CD1c-positive myeloid dendritic cell (primary cell): Measurements from ENCODE around the gene RGS3.

Source experiments
- DNase-seq: peaks from one replicate; pipeline ENCODE4 v3.0.0-alpha.2; 2016; ENCODE audit errors: extremely low spot score

Gene RGS3

DNA sequence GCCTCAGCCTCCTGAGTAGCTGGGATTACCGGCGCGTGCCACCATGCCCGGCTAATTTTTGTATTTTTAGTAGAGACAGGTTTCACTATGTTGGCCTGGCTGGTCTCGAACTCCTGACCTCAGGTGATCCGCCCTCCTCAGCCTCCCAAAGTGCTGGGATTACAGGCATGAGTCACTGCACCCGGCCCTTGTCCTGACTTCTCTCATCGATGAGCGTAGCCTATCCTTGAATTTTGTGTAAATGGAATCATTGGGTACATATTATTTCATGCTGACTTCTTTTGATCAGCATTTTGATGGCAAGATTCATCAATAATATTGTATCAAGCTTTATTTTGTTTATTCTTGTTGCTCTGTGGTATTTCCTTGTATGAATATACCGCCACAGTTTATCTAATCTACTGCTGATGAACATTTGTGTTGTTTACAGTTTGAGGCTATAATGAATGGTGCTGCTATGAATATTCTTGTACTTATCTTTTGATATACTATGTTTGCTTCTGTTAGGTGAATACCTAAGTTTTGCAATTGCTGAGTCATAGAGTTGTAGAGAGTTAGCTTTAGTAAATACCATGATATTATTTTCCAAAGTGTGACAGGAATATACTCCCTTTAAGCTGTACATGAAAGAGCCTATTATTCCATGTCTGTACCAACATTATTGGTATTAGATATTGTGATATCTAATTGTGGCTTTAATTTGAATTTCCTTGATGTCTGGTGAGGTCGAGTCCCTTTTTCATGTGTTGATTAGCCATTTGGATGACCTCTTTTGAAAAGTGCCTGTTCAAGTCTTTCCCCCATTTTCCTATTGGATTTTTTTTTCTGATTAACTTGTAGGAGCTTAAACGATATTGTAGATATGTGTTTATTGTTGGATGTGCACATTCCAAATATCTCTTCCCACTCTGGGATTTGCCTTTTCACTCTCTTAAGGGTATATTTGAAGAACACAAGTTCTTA, 107.5 kb downstream of the RGS3 start:
- DNase-seq = no peak

DNA sequence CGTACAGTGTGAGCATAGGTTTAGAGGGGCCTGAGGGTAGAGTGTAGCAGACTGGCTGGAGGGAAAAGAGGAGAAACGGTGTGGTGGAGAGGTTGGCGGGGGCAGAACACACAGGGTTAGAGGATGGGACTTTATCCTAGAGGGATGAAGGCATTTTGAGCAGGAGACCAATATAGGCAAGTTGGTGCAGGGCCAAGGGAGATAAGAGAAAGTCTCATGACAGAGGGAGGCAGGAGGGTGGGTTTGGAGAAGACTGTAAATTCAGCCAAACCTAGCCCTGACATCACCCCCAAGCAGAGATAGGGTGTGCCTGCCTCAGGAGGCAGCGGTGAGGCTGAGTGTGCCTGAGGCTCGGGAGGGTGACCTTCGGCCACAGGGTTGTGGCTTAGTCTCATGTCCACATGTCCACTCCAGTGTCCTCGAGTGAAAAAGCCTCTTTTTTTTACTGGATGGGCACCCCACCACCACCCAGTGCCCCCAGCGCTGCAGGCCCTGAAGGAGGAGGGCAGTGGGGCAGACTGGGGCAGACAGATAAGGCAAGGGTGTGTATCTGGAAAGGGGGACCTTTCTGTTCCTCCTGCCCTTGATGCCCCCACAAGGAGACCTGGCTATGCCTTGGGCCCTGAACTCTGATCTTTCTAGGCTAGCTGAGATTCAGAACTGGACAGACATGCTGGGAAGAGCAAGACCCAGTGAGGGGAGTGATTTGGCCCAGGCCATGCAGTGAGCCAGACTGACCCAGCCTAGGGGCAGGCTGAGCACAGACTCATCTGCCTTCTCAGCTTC, 108.7 kb downstream of the RGS3 start:
- no peak for DNase-seq

DNA sequence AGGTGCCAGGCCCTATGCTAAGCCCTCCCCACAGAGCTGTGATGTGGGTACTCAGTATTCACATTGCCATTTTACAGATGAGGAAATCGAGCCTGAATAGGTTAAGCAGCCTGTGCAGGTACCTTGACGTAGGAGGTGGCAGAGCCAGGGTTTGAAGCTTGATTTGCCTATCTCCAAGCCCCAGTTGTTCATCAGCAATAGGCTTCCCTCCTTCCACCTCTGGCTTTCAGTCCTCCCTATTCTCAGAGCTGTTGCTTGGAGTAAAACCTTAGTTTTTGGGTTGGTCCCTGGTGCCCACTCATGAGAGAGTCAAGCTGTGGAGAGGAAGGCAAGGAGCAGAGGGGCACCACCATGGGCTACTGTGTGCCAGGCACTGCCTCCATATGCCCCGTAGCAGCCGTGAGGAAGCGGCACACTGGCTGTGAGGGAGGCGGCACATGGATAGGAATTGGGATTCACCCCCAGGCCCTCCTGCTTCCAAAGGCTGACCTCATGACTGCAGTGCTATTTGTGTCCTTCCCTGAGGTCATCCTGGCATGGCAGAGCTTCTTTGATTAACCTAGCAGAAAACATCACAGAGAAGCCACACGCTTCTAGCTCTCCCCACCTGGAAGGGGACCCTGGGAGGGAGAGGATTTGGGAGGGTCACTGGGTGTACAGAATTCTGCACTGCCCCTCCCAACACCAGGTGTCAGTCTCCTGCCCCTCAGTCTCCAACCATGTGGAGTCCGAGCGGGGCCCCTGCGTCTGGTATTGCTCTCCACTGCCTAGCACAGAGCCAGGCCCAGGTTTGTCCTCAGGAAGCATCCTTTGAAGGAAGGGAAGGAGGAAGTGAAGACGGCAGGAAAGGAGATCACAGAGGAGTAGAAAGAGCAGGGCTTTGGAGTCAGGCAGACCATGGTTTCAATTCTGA, 109.8 kb downstream of the RGS3 start:
- no peak for DNase-seq

GRCh38 chr9:113573959-113574352, 110.4 kb downstream of the RGS3 start:
- DNase-seq = no peak

GRCh38 chr9:113574441-113575262, 111.1 kb downstream of the RGS3 start:
- no peak for DNase-seq

DNA sequence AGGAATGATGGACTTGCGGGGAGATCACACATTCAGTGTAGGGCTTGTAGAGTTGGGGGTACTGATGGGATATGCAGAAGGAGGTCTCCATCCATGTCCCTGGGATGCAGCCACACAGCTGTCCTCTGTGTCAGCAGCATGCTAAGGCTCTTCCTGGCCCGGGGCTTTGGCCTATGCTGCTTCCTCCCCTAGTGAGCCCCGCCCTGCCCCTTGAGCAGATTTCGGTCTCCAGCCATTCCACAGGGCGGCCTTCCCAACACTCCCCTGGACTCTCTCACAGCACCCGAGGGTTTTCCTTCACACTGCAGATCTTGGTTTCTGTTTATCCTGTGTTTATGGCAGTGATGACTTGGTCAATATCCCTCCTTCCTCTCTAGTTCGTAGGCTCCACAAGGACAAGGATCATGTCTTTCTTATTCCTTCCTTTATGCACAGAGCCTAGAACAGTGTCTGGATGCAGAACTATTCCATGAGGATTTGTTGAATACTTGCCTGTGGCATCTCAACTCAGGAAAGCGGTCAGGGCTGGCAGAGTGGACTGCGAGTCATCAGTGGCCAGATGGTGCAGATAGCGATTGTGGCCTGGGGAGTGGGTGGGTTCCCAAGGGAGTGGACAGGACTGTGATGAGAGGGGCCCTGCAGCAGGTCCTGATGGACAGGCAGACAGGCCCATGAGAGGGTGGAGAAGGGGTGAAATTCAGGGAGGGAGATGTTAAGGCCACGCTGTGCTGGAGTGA, 114.2 kb downstream of the RGS3 start:
- no peak for DNase-seq

DNA sequence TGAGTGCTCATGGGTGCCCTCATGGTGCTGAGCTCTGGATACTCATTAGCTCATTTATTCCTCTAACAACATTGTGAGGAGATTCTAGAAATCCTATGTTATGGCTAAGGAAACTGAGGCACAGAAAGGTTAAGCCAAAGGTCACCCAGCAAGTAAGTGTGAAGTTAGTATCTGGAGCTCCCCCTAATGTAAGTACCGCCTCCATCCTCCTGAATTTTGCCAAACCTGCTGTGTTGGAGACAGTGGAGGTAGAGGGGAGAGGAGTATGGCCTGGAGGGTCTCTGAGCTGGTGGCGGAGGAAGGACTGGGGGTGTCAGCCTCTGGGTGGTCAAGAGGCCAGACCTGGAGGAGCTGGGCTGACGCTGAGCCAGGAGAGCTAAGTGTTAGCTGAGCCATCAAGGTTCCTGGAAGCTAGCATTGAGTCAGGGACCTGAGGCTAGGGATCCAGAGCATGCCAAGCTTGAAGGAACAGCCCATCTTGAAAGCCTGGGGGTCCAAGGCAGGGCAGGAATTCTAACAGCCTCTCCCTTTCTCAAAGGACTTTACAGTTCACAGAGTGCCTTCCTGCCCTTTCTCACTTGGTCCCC, 114.8 kb downstream of the RGS3 start:
- DNase-seq = no peak

DNA sequence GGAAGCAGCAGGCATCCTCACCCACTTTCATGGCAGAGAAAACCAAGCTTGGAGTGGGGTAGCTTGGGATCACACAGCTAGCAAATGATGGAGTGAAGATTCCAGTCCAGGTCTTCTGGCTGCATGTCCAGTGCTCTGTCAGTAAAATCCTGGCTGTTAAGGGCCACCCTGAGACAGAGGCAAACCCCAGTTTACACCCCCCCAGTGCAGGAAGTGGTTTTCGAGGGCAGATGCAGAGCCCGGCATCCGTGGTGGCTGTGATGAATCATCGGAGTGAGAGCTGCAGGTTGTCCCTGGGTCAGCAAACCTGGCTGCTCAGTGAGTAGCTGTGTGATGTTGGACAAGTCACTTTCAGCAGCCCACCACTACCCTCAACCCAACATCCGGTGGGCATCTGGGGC, 115.4 kb downstream of the RGS3 start:
- peak; percentile 75 for DNase-seq

- peak; percentile 82 for DNase-seq
These were observed 115.9 kb downstream of the RGS3 start for GRCh38 chr9:113579283-113580040.

- peak; percentile 94 for DNase-seq
These were observed 116.8 kb downstream of the RGS3 start for GRCh38 chr9:113580041-113580953.

DNA sequence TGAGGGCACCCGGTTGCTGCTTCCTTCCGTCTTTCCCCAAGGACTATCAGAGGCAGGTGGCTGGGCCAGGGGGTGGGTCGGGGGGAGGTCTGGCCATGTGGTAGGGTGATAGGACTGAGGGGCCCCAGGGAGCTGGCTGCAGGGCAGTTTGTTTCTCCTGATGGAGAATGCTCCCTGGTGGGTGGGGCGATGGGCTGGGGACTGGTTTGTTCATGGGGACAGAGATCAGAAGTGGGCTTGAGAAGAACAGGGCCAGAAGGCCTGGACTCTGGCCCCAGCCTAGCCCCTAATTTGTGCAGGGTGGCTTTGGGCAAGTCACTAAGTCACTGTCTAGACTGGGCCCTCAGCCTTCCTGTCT, 117.4 kb downstream of the RGS3 start:
- no peak for DNase-seq

DNA sequence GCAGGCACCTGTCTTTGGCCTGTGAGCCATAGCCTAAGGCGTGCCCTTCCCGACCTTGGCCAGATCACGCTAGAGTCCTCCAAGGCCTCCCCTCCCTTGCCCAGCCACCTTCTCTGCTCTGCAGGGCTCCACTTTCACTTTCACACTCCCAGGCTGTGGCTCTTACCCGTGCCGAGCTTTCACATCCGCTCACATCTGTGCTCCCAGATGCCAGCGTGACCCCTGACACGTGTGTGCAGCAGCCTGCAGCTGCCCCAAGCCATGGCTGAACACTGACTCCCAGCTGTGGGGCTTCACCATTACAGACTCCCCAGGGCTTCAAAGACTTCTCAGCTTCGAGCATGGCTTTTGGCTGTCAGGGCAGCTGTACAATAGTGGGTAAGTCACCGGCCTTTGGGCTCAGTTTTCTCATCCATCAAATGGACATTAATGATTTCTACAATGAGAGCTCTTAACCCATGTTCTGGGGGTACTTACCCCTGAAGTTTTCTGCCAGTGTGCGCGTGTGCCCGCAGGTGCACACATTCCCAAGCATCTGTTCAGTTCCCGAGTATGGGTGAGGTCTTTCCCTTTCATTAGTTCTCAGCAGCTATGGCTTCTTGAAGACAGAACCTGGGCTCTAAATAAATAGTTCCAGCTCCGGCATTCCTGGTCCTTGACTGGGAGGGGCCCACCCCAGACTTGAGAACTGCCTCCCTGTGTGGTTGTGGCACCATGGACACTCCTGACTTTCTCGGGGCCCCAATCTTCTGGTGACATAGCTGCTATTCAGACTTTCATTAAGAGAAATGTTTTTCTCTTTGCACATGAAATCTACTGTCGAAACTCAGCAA, 118.6 kb downstream of the RGS3 start:
- DNase-seq = peak; percentile 89

- DNase-seq = no peak
These were observed 119.2 kb downstream of the RGS3 start for GRCh38 chr9:113582698-113583200.

DNA sequence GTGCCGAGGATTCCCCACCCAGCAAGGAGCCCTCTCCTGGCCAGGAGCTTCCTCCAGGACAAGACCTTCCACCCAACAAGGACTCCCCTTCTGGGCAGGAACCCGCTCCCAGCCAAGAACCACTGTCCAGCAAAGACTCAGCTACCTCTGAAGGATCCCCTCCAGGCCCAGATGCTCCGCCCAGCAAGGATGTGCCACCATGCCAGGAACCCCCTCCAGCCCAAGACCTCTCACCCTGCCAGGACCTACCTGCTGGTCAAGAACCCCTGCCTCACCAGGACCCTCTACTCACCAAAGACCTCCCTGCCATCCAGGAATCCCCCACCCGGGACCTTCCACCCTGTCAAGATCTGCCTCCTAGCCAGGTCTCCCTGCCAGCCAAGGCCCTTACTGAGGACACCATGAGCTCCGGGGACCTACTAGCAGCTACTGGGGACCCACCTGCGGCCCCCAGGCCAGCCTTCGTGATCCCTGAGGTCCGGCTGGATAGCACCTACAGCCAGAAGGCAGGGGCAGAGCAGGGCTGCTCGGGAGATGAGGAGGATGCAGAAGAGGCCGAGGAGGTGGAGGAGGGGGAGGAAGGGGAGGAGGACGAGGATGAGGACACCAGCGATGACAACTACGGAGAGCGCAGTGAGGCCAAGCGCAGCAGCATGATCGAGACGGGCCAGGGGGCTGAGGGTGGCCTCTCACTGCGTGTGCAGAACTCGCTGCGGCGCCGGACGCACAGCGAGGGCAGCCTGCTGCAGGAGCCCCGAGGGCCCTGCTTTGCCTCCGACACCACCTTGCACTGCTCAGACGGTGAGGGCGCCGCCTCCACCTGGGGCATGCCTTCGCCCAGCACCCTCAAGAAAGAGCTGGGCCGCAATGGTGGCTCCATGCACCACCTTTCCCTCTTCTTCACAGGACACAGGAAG, 120.2 kb downstream of the RGS3 start:
- no peak for DNase-seq

DNA sequence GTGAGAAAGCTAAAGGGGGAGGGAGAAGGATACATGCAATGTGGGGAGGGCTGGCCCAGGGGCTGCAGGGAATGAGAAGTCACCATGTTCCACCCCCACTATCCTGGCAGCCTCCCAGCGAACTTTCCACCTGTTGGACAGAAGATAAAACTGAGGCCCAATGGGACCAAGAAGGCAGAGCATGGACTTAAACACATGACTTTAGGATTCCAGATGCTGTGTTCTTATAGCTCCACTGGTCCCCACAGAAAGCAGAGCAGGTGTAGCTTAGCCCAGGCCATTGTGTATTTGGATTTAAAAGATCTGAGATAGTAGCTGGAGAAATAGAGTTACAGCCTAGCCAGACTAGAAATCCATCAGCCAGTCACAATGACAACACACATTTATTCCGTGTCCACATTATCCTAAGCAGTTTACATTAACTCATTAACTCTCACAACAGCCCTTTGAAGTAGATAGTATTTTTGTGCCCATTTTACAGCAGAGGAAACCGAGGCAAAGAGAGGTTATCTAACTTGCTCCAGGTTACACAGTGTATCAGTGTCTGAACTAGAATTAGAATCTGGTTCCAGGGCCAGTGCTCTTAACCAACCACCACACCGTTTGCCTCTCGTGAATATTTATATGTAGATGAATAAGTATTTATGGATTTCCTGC, 121.0 kb downstream of the RGS3 start:
- no peak for DNase-seq
